ENCODE measurements around the gene CRY1. TPM values are rescaled to one million over a fixed set of nuclear protein-coding genes. Genes with fewer than 3 reads are reported as not detected.
A peak's percentile ranks its signal among the peaks of the same experiment; 100 is the strongest.
"Not testable (repeated sequence)": the region's sequence is repeated elsewhere in the genome, so short reads cannot be mapped to it uniquely, and the experiment has no call there.

CRY1 gene
- total RNA-seq, 1 donor from 2014 or later = 8.0 TPM

- intact Hi-C loops (cut with DNase I) = no loop called here
- ATAC-seq (ENCODE audit: poor library complexity) = no peak
Observed at GRCh38 chr12:107088912-107089311, 4.4 kb downstream of the CRY1 start.

GRCh38 chr12:107086314-107086713, 7.0 kb downstream of the CRY1 start:
- DNase-seq (no peak), ATAC-seq (ENCODE audit: poor library complexity) (no peak)
- intact Hi-C loops (cut with DNase I) = no loop called here

More at GRCh38 chr12:107088912-107089311, 4.4 kb downstream of the CRY1 start:
- no peak for DNase-seq

GRCh38 chr12:107081778-107082177, 11.6 kb downstream of the CRY1 start:
- ATAC-seq (ENCODE audit: poor library complexity) = no peak
- intact Hi-C loops (cut with DNase I) = no loop called here
- no peak for DNase-seq

GRCh38 chr12:107080299-107080698, 13.1 kb downstream of the CRY1 start:
- ATAC-seq (ENCODE audit: poor library complexity) = no peak
- no peak for DNase-seq
- intact Hi-C loops (cut with DNase I) = no loop called here

- intact Hi-C loops (cut with DNase I) = no loop called here
- ATAC-seq (ENCODE audit: poor library complexity) (no peak), DNase-seq (no peak)
Observed at GRCh38 chr12:107079172-107080011, 14.0 kb downstream of the CRY1 start.

GRCh38 chr12:107073266-107073665, 20.1 kb downstream of the CRY1 start:
- DNase-seq; intact Hi-C loops (cut with DNase I); ATAC-seq (ENCODE audit: poor library complexity): not testable (repeated sequence)

- DNase-seq (no peak), ATAC-seq (ENCODE audit: poor library complexity) (no peak)
- intact Hi-C loops (cut with DNase I) = no loop called here
Observed at GRCh38 chr12:107066691-107067090, 26.7 kb downstream of the CRY1 start.

GRCh38 chr12:107064687-107065086, 28.7 kb downstream of the CRY1 start:
- DNase-seq (no peak), ATAC-seq (ENCODE audit: poor library complexity) (no peak)
- intact Hi-C loops (cut with DNase I) = no loop called here

- intact Hi-C loops (cut with DNase I) = no loop called here
- ATAC-seq (ENCODE audit: poor library complexity) (no peak), DNase-seq (no peak)
Observed at GRCh38 chr12:107064243-107064642, 29.1 kb downstream of the CRY1 start.

GRCh38 chr12:107058190-107058589, 35.2 kb downstream of the CRY1 start:
- ATAC-seq (ENCODE audit: poor library complexity) (peak; percentile 78), DNase-seq (no peak)
- intact Hi-C loops (cut with DNase I) = no loop called here

- DNase-seq = no peak
- no peak for ATAC-seq (ENCODE audit: poor library complexity)
Observed at GRCh38 chr12:107057071-107057834, 36.1 kb downstream of the CRY1 start.

GRCh38 chr12:107053709-107054108, 39.6 kb downstream of the CRY1 start:
- no peak for ATAC-seq (ENCODE audit: poor library complexity)
- DNase-seq = no peak
- intact Hi-C loops (cut with DNase I) = no loop called here

More at GRCh38 chr12:107057071-107057834, 36.1 kb downstream of the CRY1 start:
- intact Hi-C loops (cut with DNase I) = no loop called here

GRCh38 chr12:107045186-107045585, 48.2 kb downstream of the CRY1 start:
- intact Hi-C loops (cut with DNase I) = no loop called here
- no peak for DNase-seq
- ATAC-seq (ENCODE audit: poor library complexity) = no peak

- no peak for DNase-seq
- ATAC-seq (ENCODE audit: poor library complexity) = no peak
- intact Hi-C loops (cut with DNase I) = no loop called here
Observed at GRCh38 chr12:107042801-107043200, 50.5 kb downstream of the CRY1 start.

GRCh38 chr12:107035733-107036132, 57.6 kb downstream of the CRY1 start:
- intact Hi-C loops (cut with DNase I) = no loop called here
- ATAC-seq (ENCODE audit: poor library complexity) (no peak), DNase-seq (no peak)

- intact Hi-C loops (cut with DNase I) = loop anchor here (5.0 kb wide), 1 partner anchor 58 kb away; the partner anchor contains the start of gene CRY1
- no peak for ATAC-seq (ENCODE audit: poor library complexity)
- no peak for DNase-seq
Observed at GRCh38 chr12:107033758-107034739, 59.3 kb downstream of the CRY1 start.

- intact Hi-C loops (cut with DNase I) = loop anchor here (5.0 kb wide), 1 partner anchor 60 kb away; the partner anchor contains the start of gene CRY1
- ATAC-seq (ENCODE audit: poor library complexity) = no peak
- DNase-seq = no peak
Observed at GRCh38 chr12:107032266-107032665, 61.1 kb downstream of the CRY1 start.

- no peak for DNase-seq
- intact Hi-C loops (cut with DNase I) = loop anchor here (5.0 kb wide), 1 partner anchor 61 kb away; the partner anchor contains the start of gene CRY1
- no peak for ATAC-seq (ENCODE audit: poor library complexity)
Observed at GRCh38 chr12:107031061-107031460, 62.3 kb downstream of the CRY1 start.

- intact Hi-C loops (cut with DNase I) = no loop called here
- no peak for DNase-seq
- no peak for ATAC-seq (ENCODE audit: poor library complexity)
Observed at GRCh38 chr12:107029081-107029480, 64.3 kb downstream of the CRY1 start.

Data from Right ventricle myocardium superior (tissue), 1 donor.